Suprapubic skin (tissue), 4 donors: ENCODE data around the gene NFYC. TPM values are rescaled to one million over a fixed set of nuclear protein-coding genes. Genes with fewer than 3 reads are reported as not detected.

Experiments
- DNase-seq, 2 donors: peaks; one replicate each; pipeline ENCODE4 v3.0.0-alpha.2; 2019; ENCODE audit warnings: low spot score in 2 of 2
- H3K27ac ChIP-seq: fragments of 200-600 bp; sonication (generic); one replicate; pipeline ENCODE4 v1.5.1; 2019
- H3K27me3 ChIP-seq: fragments of 200-600 bp; sonication (generic); one replicate; pipeline ENCODE4 v1.5.1; 2019
- H3K36me3 ChIP-seq: fragments of 200-600 bp; sonication (generic); one replicate; pipeline ENCODE4 v1.5.1; 2019
- H3K4me1 ChIP-seq: fragments of 200-600 bp; sonication (generic); one replicate; pipeline ENCODE4 v1.5.1; 2019
- H3K4me3 ChIP-seq: fragments of 200-600 bp; sonication (generic); one replicate; pipeline ENCODE4 v1.5.1; 2019; ENCODE audit warnings: mild to moderate bottlenecking
- H3K9me3 ChIP-seq: fragments of 200-600 bp; sonication (generic); one replicate; pipeline ENCODE4 v1.5.1; 2019
- CTCF ChIP-seq, 2 donors: fragments of 200-600 bp in 1 of 2; fragments of 450-650 bp in 1 of 2; sonication (generic) in 1 of 2; IDR thresholded peaks; one replicate each; pipeline ENCODE4 v1.5.1; 2016 to 2019; ENCODE audit warnings: antibody characterized with exemption in 2 of 2, mild to moderate bottlenecking in 1 of 2, moderate library complexity in 1 of 2
- EP300 ChIP-seq: sonication (generic); formaldehyde crosslinking; IDR thresholded peaks from one replicate; pipeline ENCODE4 v1.6.1; 2017; ENCODE audit warnings: antibody characterized with exemption
- POLR2A ChIP-seq, 2 donors: fragments of 450-650 bp; IDR thresholded peaks; one replicate each; pipeline ENCODE4 v1.6.1; 2017; ENCODE audit warnings: antibody characterized with exemption in 2 of 2, mild to moderate bottlenecking in 2 of 2, moderate library complexity in 2 of 2
- POLR2AphosphoS5 ChIP-seq, 3 donors: sonication (generic); formaldehyde crosslinking; IDR thresholded peaks; one replicate each; pipeline ENCODE4 v1.6.1; 2017; ENCODE audit warnings: antibody characterized with exemption in 3 of 3
- WGBS: methylation state at CpG from one replicate; pipeline ENCODE4 v1.1.5; 2018; 5-methylcytosine and 5-hydroxymethylcytosine counted together
- total RNA-seq, 4 donors: library from RNA; depleted of rRNA; stranded (reverse); fragments of >200 nt; gene quantifications; one replicate each; pipeline ENCODE4 v1.1.0, GENCODE V29; 2016

The NFYC gene
- total RNA-seq, 4 donors from 2014 or later = 62.9 to 111 (median 83.5) TPM

DNA sequence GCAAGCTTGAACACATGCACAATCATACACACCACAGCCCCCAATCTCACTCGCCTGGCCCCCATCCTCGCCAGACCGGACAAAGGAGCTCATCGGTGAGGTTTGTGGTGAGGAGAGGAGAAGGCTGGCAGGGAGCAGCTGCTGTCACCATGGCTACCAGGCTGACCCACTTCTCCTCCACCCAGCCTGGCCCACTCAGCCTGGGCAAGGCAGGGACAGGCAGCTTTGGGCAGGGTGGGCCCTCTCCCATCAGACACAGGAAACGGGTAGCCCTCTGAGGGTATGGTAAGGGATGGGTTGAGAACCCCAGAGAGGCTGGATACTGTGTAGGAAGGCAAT is 41.9 kb upstream of the NFYC start:
- H3K27ac ChIP-seq = peak overlapping the region; percentile 5
- no peaks in the 10 kb centered on the region for H3K36me3 ChIP-seq
- DNase-seq = no peak
- no peak for TF ChIP-seq POLR2AphosphoS5 (IDR thresholded peaks at IDR 0.05)
- TF ChIP-seq EP300 = no peak
- no peak for TF ChIP-seq CTCF (IDR thresholded peaks at IDR 0.05)
- no peak for TF ChIP-seq POLR2A (IDR thresholded peaks at IDR 0.05)
- H3K27me3 ChIP-seq = peaks cover 14% of the 10 kb centered on the region
- peaks cover 47% of the 10 kb centered on the region for H3K4me1 ChIP-seq
- 76% methylated on average over 5 of the region's 5 CpGs for WGBS
- no peaks in the 10 kb centered on the region for H3K9me3 ChIP-seq
- H3K4me3 ChIP-seq = no peak overlapping the region

GRCh38 chr1:40650075-40650474 is 41.4 kb upstream of the NFYC start:
- Histone ChIP-seq H3K4me1 (peaks cover 47% of the 10 kb centered on the region), H3K4me3 (no peak overlapping the region), H3K27ac (peak overlapping the region; percentile 5), H3K27me3 (peaks cover 14% of the 10 kb centered on the region), H3K36me3 (no peaks in the 10 kb centered on the region), H3K9me3 (no peaks in the 10 kb centered on the region)
- WGBS = 60% methylated on average over 2 of the region's 4 CpGs
- TF ChIP-seq EP300 = no peak
- no peak for TF ChIP-seq CTCF (IDR thresholded peaks at IDR 0.05)
- no peak for TF ChIP-seq POLR2AphosphoS5 (IDR thresholded peaks at IDR 0.05)
- no peak for TF ChIP-seq POLR2A (IDR thresholded peaks at IDR 0.05)
- no peak for DNase-seq

GRCh38 chr1:40651138-40651857 is 40.2 kb upstream of the NFYC start:
- Histone ChIP-seq H3K27me3 (peaks cover 14% of the 10 kb centered on the region), H3K36me3 (no peaks in the 10 kb centered on the region), H3K4me3 (no peak overlapping the region), H3K27ac (peak overlapping the region; percentile 26), H3K4me1 (peaks cover 47% of the 10 kb centered on the region), H3K9me3 (no peaks in the 10 kb centered on the region)
- WGBS = 43% methylated on average over 17 of the region's 17 CpGs
- TF ChIP-seq POLR2A (IDR thresholded peaks at IDR 0.05) (no peak), EP300 (no peak), POLR2AphosphoS5 (IDR thresholded peaks at IDR 0.05) (no peak), CTCF (IDR thresholded peaks at IDR 0.05) (no peak)
- no peak for DNase-seq

DNA sequence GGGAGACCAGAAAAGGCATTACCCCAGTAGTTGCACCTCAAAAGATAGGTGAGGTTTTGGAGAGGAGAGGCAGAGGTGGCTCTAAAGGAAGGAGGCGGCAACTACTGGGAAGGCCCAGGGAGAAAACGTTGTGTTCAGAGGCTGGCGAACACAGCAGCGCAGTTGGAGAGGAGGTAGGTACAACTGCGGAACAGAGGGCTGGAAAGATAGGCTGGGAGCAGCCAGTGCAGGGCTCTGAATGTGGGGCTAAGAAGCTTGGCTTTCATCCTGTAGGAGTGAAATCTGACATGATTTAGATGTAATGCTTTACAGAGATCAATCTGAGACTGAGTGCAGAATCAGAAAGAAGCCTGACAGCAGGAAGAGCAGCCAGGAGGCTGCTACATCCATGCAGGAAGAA is 39.0 kb upstream of the NFYC start:
- Histone ChIP-seq H3K4me3 (no peak overlapping the region), H3K27ac (no peak overlapping the region), H3K36me3 (no peaks in the 10 kb centered on the region), H3K4me1 (peaks cover 47% of the 10 kb centered on the region), H3K27me3 (peaks cover 14% of the 10 kb centered on the region), H3K9me3 (no peaks in the 10 kb centered on the region)
- TF ChIP-seq POLR2A (IDR thresholded peaks at IDR 0.05) (no peak), CTCF (IDR thresholded peaks at IDR 0.05) (no peak), EP300 (no peak), POLR2AphosphoS5 (IDR thresholded peaks at IDR 0.05) (no peak)
- no peak for DNase-seq
- WGBS = 61% methylated on average over 5 of the region's 5 CpGs

DNA sequence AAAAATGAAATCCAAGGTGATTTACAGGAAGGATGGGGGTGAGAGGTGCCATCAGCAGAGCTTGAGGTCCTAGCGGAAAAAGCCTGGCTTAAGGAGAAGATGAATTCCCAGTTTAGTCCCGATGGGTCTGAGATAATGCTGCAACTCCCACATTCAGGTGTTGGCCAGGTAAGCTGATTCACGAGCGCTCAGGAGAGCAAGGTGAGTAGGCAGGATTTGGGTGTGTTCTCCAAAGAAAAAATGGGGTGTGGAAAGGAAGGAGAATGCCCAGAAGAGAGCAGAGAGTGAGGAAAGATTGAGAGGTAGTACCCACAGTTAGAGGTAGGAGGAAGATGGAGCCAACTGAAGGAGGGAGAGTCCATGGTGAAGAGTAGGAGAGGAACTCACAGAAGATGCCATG is 38.5 kb upstream of the NFYC start:
- no peak overlapping the region for H3K27ac ChIP-seq
- no peak for DNase-seq
- H3K4me3 ChIP-seq = no peak overlapping the region
- H3K27me3 ChIP-seq = peaks cover 14% of the 10 kb centered on the region
- H3K4me1 ChIP-seq = peaks cover 47% of the 10 kb centered on the region
- WGBS = 62% methylated on average over 4 of the region's 4 CpGs
- H3K36me3 ChIP-seq = no peaks in the 10 kb centered on the region
- no peak for TF ChIP-seq POLR2AphosphoS5 (IDR thresholded peaks at IDR 0.05)
- no peak for TF ChIP-seq POLR2A (IDR thresholded peaks at IDR 0.05)
- no peak for TF ChIP-seq CTCF (IDR thresholded peaks at IDR 0.05)
- no peak for TF ChIP-seq EP300
- H3K9me3 ChIP-seq = no peaks in the 10 kb centered on the region
